ENCODE measurements around the gene ICOSLG.
A peak's percentile ranks its signal among the peaks of the same experiment; 100 is the strongest.
"Not testable (repeated sequence)": the region's sequence is repeated elsewhere in the genome, so short reads cannot be mapped to it uniquely, and the experiment has no call there.

ICOSLG gene

DNA sequence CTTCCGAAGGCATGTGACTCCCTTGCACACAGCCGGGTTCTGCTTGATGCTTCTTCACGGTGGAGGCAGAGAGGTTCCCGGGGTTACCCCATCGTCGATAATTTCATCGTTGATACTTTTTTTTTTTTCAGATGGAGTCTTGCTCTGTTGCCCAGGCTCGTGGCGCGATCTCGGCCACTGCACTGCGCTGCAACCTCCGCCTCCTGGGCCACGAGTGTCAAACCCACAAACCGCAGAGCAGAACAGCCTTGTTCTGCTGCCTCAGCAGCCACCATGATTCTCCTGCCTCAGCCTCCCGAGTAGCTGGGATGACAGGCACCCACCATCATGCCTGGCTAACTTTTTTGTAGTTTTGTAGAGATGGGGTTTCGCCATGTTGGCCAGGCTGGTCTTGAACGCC is 20.1 kb downstream of the ICOSLG start:
- not testable (repeated sequence) for DNase-seq

DNA sequence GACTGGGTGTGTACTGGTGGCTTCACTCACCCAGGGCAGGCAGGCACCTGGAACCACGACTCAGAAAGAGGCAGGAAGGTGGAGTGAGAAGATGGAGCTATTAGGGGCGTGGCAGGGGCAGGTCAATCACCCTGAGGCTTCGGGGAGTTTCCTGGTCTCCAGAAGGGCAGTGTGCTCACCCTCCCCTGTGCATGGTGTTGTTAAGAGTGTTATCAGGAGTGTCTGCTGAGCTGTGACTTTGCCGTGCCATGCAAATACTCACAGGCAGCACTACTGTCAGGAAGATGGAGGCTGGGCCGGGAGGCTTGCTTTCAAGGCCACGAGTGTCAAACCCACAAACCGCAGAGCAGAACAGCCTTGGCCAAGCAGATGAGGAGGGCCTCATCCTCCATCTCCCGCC is 22.3 kb downstream of the ICOSLG start:
- not testable (repeated sequence) for DNase-seq

DNA sequence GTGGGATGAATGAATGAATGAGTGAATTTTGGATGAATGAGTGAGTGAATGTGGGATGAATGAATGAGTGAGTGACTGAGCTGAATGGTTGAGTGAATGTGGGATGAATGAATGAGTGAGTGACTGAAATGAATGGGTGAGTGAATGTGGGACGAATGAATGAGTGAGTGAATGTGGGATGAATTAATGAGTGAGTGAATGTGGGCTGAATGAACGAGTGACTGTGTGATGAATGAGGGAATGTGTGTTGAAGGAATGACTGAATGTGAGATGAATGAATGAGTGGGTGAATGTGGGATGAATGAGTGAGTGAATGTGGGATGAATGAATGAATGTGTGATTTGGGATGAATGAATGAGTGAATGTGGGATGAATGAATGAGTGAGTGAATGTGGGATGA is 28.8 kb downstream of the ICOSLG start:
- DNase-seq = not testable (repeated sequence)

DNA sequence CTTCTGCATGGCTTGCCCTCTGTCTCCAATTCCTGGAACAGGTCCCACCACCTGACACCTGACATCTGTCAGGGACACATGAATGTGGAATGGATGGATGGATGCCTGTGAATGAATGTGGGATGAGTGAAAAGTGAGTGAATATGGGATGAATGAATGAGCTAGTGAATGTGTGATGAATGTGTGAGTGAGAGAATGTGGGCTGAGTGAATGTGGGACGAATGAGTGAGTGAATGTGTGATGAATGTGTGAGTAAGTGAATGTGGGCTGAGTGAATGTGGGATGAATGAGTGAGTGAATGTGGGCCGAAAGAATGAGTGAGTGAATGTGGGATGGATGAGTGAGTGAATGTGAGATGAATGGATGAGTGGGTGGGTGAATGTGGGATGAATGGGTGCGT is 29.2 kb downstream of the ICOSLG start:
- DNase-seq = not testable (repeated sequence)

DNA sequence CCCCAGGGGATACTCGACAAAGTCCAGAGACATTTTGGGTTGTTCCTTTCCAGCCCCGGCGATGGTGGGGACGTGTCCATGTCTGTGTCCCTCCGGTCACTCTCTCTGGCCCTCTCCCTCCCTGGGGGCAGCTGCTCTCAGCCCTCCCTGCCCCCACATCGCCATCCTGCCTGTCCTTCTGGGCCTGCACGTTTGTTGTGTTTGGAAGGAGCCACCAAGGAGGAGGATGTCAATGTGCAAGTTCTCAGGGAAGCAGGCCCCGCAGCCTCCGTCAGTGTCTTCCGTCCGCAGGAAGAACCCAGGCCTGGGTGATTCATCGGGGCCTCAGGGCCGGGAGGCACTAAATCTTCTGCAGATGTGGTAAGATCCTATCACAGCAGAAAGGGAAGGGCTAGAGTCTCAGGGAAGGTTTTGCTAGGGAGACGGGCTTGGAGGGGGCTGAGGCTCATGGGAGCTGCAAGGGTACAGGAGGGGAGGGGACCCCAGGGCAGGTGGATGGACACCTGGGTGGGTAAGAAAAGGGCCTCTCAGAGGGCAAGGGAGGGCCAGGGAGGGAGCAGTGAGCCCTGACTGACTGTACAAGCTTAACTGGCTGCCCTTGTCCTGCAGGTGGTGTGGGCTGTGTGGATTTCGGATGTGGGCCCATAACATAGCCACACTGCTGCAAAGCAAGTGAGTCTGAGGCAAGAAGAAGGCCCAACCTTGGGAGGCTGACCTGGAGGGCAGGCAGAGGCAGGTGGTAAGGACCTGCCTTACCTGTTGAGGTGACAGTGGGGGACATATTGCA is 32.7 kb downstream of the ICOSLG start:
- DNase-seq = not testable (repeated sequence)

DNA sequence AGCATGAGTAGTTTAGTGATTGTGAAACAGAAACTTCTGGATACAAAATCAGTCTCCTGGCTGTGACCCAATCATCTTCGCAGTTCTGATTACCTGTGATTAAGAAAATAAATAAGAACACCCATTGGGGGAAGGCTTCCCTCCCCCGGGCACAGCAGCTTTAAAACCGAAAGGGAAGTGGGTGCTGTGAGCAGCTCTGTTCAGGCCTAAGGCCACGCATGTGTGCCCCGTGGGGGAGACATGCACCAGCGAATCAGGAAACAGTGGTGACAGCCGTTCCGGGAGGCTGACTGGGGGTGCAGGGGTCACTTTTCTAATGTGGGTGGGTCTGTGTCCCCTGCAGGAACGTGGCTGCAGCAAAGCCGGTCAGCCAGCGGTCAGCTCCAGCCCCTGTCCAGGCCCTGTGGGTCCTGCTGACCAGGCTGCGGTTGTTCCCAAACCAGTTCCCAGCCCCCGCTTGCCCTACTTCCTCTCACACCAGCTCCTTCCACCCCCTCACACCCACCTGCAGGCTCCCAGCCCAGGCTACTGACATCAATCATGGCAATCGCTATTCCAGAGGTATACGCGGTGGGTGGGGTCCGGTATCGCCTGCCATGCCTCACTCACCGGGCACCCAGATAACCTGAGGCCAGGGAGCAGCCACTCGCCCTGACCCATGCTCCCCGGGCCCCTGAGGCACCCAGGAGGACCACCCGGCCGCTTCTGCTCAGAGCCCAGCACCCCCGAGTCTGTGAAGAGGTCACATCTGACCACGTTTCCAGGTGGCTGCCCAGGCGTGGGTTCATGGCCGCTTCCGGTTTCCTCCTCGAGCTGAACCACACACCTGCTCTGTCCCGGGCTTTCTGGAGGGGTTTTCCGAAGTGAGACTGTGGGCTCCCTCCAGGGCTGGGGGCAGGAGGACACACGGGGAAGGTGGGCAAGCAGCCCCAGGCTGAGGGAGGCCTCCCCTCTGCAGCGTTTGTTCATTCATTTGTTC is 33.8 kb downstream of the ICOSLG start:
- DNase-seq = not testable (repeated sequence)

DNA sequence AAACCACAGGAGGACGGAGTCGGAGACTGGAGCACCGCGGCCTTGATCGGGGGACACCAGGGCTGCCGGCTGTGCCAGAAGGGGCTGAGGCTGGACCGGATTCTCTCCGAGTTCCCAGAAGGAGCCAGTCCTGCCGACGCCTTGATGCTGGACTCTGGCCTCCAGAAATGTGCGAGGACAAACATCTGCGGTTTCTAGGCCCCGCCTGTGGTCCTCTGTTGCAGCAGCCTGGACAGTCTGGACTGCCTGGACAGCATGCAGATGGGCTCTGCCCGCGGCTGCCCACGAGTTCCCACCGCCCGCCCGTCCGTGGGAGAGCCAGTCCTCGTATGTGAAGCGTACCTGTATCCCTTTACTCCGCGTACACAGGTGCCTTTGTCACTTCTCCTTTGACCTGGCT is 34.6 kb downstream of the ICOSLG start:
- DNase-seq = not testable (repeated sequence)

DNA sequence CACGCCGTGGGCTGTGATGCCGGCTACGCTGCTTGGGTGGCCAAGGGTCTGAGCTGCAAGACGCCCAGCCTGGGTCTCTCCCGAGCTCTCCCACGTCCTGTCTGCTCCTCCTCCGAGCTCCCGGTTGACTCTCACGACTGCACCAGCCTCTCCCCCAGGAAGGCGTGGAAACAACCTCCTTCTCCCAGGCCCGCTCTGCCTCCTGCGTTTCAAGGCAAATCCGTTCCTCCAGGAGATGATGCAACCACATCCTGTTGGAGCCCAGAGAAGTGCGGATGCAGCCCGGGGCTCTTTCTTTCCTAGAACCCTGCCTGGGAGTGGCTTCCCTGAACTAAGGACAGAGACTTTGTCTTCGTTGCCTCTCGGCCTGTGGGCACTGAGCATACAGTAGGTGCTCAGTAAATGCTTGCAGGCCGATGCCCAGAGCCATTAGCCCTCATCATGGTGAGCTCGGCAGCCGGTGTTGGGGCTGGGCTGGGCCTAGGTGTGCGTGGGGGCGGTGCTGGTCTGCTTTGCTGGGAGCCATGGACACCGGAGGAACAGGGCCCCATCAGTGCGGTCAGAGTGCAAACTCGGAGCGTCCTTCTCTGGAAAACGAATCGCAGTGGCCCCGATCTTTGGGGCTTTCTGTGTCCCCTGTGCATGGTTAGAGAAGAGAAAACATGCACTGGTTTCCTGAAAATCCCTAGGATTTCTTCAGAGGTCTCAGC is 38.0 kb downstream of the ICOSLG start:
- not testable (repeated sequence) for DNase-seq

DNA sequence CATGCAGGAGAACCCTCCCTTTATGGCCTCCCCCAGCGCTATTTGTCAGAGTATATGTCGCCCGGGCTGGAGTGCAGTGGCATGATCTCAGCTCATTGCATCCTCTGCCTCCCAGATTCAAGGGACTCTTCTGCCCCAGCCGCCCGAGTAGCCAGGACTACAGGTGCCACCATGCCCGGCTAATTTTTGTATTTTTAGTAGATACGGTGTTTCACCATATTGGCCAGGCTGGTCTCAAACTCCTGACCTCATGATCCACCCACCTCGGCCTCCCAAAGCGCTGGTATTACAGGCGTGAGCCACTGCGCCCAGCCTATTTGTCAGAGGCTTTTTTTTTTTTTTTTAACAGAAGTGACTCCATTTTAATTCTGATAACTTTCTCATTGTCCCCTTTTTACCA is 40.7 kb downstream of the ICOSLG start:
- DNase-seq = not testable (repeated sequence)

DNA sequence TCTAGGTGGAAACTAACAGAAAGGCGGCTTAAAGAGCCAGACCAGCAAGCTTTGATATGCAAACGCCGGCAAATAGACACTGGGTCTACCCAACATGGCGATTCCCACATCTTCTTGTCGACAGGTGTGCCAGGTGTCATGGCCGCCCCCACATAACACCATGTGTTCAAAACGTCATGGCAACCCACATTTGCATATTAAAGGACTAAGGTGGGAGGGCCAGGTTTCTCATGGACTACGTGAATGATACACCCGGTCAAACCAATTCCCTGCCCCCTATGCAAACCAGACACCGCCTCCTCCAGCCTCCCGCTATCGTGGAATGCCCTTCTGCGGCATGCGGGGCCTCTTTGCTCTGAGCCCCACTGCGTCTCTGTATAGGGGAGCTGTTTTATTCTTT is 41.3 kb downstream of the ICOSLG start:
- DNase-seq = peak; percentile 20

DNA sequence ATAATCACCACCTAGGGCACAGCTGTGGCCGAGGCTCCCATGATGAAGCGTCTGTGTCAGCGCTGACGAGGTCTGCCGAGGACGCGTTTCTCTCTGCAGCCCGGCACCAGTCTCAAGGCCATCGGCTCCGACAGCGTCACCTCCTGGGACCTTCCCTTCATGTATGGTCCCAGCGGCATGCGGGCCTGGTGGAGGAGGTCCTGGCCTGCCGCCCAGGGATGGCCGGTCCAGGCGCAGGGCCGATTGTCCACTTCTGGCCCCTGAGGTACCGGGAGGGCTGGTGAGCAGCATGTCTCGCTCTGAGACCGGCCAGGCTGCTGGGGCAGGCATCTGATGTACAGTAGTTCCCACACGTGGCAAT is 43.6 kb downstream of the ICOSLG start:
- not testable (repeated sequence) for DNase-seq

DNA sequence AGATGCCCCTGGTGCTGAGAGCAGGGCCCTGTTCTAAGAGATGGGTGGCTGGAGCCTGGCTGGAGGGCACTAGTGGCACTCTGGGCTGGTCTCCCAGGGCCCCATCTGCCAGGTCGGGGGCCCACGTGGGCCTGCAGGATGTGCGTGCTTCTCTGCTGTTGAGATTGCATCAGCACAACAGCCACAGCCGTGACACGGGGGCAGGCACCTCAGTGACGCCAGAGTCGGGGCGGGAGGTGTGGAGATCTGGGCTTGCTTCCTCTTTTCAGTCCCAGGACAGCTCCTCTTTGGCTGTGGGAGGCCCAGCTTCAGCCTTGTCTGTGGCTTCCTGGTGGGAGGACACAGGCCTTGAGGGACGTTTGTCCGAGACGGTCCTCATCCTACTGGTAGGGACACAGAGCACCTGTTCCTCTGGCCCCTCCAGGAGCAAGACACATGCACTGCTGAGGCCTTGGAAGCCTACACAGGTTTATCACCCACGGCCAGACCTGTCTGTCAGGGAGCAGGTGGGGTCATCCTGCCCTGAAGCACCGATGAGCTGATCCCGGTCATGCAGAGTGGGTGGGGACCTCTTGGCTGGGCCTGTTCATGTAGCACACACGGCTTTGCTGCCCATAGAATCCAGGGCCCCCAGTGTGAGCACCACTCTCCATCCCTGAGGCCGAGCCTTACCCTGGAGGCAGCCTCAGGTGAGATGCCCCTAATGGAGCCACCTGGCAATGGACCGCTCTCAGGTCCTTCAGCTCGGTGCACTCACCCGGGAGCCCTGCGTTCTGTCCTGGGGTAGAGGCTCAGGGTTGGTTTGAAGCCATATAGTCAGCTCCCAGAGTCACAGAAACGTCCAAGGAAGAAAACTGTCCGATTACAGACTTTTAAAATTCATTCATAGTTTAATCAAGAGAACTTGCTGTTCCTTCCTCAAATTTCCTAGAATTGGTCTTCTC is 44.3 kb downstream of the ICOSLG start:
- DNase-seq = not testable (repeated sequence)

DNA sequence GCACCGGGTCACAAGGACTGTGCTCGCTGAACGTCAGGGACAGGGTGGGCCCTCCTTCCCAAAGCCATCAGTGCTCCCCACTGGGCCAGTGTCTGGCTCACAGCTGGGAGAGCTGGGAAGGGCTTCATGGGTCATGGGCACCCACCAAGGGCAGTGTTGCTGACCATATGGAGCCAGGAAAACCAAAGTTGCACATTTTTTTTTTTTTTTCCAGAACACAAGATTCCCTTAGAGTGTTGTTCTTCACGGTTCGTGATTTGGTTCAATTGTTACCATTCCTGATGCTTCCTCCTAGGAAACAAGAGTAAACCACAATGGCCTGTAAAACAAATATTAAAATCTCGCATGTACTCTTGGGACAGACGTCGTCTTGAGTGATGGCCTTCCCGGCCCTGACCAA is 45.9 kb downstream of the ICOSLG start:
- DNase-seq = not testable (repeated sequence)

DNA sequence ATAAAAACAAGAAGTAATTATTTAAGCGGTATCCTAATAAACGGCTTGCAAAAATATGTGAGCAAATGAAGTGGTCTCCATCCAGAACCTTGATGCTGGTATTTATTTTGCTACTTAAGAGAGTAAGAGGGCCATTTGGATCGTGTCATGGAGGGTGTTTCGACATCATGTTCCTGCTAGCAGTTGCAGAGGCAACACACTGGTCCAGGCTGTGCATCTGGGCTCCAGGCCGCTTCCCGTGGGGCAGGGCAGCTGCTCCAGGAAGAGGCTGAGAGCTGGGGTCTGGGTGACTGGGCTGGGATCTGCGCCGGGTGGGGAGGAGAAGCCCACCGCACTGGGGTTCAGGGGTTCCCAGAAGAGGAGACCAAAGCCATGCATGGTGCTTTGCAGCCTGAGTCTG is 46.3 kb downstream of the ICOSLG start:
- not testable (repeated sequence) for DNase-seq

DNA sequence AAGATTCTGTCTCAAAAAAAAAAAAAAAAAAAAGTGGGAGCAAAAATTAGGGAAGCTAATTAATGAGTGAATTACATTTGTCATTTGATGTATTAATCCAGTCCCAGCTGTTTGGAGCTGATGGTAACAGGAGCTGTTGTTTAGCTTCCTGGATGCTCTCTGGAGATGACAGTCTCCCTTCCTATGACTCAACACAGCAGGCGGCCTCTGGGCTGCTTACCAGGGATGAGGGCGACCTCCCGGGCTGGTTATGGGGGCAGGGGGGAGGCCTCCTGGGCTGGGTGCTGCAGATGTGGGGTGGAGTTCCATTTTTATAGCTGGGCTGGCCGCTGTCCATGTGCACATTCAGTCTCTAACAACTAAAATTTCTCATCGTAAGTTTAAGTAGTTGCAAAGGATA is 47.6 kb downstream of the ICOSLG start:
- not testable (repeated sequence) for DNase-seq

DNA sequence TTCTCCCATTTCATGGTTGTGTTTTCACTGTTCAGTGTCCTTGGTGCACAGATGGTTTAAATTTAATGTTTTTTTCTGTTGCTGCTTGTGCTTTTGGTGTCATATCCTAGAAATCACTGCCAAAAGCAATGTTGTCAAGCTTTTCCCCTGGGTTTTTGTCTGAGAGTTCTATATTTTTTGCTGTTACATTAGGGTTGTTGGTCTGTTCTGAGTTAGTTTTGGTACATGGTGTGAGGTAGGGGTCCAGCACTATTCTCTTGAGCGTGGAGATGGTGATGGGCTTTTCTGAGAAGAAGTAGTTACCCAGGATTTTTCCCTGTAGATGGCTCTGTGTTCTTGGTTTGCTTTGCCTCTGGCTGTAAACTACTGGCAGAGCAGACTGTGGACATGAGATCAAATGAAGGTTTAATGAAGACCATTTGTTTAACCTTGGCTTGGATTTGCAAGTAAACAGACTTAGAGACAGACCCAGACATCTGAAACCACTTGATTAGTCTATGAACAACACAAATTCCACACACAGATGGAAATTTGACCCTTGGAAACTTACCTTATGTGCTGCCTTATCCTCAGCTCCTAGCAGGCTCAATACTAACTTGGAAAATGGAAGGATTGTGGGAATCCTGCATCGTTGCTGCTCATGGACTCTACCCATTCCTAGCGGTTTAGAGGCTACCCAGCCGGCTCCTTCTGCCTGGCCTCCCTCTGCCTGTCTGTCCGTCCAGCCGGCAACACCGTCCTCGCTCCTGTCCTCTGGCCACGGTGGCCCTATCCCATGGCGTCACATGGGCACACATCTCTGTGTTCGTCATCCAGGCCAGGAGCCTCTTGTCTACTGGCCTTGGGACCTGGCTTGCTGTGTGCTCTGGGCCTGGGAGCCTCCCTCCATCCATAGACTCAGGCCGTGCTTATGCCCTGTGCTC is 50.1 kb downstream of the ICOSLG start:
- DNase-seq = not testable (repeated sequence)

DNA sequence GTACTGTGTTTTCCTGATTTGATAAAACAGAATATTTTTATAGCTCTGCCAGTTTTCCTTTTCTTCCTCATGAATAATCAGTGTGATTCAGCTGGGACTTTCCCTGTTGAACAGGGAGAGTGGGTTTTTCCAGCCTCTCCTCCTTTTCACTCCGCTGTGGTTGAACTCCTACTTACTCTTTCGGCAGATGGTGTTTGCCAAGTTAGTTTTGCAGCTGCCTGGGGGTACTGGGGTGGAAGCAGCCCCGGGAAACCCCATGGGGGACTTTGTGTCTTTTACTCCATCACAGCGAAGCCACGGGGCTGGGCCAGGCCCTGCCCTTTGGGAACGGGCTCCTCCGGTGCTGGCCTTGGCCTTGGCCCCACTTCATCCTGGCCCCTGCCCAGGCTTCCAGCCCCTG is 55.9 kb downstream of the ICOSLG start:
- DNase-seq = not testable (repeated sequence)

DNA sequence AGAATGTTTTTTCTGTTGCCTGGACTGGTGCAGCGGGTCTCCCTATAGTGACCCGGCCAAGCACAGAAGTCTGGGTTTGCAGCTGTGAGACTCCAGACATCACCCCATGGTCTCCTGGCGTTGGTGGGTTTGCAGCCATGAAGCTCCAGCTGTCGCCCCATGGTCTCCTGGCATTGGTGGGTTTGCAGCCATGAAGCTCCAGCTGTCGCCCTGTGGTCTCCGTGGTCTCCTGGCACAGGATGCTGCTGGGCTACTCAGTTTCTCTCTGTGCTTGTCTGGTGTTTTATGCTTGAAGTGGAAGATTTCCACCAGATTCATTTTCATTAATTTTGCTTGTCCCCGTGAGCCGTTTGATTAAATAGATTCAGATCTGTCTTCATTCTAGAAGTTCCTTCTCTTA is 58.5 kb downstream of the ICOSLG start:
- DNase-seq = not testable (repeated sequence)

DNA sequence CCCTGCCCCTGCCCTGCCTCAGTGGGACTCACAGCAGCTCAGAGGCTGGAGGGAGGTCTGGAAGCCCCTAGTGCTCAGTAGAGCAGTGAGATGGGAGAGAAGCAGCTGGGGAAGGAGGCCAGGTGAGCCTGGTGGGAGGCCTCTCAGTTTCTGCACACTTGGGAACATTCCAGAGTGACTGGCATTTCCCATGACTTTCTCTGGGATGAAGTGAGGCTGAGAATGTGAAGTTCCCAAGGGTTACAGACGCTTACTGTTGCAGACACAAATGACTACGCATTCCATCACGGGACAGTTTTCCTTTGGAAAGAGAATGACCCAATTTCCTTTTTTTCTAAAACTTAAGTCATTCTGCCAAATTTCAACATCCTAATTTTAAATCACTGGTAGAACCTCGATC is 59.2 kb downstream of the ICOSLG start:
- not testable (repeated sequence) for DNase-seq

DNA sequence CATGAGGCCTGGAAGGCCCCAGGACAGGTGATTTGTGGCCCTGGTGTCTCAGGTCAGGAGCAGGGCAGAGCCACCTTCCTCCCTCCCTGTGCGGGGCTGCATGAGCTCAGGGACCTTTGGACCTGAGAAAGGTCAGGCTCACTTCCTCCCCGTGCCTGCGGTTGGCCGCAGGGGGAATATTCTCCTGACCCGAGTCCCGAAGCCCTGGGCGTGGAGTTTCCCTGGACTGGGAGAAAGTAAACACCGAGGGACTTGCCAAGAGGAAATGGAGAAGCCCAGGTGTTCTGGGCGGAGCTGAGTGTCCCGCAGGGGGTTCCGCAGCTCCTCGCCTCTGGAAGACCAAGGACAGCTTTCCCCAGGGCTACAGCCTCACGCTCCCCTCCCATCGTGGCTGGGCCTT is 64.6 kb downstream of the ICOSLG start:
- not testable (repeated sequence) for DNase-seq

DNA sequence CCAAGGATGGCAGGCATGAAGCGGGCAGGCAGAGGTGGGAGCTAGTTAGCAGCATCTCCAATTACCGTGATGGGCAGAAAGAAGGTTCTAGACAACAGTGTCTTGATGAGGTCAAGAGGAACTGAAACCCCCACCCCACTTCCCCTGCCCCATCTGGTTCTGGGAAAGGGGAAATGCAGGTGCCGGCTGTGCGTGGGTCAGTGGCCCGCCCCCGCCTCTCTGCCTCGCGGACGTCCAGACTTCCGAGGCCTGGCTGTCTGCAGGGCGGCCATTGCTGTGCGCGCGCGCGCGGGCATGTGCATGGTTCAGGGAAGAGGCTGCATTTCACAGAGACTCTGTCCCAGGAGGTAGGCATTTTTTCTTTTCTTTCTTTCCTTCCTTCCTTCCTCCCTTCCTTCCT is 65.6 kb downstream of the ICOSLG start:
- DNase-seq = not testable (repeated sequence)

All from DMS53 (cell line).